SHP77 treated with DMSO at 0.1 percent for 48 hours (cell line): ENCODE measurements around the gene SP5.
"Not testable (repeated sequence)": the region's sequence is repeated elsewhere in the genome, so short reads cannot be mapped to it uniquely, and the experiment has no call there.

Experiments
- DNase-seq: peaks from one replicate; lab custom pipeline; 2025; lab: John Stamatoyannopoulos, UW

SP5 gene

DNA sequence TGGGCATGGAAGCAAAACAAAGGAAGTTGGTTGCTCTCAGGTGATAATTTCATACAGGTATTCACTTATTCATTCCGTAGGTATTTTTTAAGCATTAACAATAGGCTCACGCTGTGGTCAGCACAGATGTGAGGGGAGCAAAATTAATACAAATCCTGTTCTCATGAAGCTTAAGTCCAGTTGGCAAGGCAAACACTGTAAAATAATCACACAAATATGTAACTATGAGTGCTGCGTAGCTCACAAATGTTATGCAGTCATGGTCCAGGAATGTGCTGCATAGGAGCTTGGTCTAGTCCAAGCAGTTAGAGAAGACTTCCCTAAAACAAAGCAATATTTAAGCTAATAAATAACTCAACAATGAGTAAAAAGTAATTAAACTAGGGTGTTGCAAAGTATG lies 23.9 kb downstream of the SP5 start:
- no peak for DNase-seq

DNA sequence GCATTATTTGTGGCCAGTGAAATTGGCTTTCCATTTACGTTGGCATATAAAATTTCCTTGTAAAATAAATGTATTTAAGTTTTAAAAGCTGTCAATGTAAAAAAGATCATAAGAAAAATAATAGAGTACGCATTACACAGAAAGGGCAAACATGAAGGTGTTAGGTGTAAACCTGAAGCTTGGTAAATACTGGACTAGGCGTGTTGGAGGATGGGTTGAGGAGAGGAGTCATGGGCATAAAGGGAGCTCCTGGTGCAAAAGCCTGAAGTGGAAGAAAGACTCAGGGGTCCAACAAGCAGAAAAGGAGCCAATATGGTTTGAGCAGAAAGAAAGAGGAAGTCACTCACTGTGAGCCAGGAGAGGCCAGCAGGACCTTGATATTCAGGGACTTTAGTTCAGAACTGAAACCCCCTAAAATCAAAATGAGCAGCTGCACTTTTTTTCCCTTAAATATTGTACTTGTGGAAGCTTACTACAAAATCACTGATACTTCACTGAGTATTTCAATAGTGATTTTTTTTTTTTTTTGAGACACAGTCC lies 24.4 kb downstream of the SP5 start:
- no peak for DNase-seq

DNA sequence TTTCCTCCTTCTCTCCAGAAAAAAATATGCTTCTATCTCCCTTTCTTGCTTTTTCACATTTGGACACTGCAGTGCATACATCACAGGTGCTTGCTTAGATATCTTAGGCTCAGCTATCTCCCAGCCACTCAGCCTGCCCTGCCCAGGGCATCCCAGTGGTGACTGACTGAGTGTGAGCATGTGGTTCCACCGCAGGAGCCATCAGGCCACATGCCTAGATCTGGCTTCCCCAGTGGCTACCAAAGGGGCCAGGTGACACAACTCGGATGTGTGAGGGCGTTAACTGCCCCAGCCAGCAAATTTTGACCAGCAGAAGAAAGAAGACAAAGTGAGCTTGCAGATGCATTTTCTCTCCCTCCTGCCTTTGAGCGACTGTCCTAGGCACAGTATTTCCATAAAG lies 25.5 kb downstream of the SP5 start:
- DNase-seq, result no peak

DNA sequence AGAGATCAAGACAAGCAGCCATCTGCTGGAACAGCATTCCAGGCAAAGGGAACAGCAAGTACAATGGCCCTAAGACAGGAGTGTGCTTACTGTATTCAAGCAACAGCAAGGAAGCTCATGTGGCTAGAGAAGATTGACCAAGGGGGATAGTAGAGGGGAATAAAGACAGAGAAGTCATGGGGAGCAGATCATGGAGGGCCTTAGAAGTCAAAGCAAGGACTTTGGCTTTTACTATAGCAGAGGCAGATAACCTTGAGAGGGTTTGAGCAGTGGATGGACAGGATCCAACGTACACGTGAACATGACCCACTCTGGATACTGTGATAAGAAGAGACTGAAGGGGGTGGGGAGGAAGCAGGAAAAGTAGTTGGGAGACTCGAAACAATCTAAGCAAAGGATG lies 26.9 kb downstream of the SP5 start:
- no peak for DNase-seq

DNA sequence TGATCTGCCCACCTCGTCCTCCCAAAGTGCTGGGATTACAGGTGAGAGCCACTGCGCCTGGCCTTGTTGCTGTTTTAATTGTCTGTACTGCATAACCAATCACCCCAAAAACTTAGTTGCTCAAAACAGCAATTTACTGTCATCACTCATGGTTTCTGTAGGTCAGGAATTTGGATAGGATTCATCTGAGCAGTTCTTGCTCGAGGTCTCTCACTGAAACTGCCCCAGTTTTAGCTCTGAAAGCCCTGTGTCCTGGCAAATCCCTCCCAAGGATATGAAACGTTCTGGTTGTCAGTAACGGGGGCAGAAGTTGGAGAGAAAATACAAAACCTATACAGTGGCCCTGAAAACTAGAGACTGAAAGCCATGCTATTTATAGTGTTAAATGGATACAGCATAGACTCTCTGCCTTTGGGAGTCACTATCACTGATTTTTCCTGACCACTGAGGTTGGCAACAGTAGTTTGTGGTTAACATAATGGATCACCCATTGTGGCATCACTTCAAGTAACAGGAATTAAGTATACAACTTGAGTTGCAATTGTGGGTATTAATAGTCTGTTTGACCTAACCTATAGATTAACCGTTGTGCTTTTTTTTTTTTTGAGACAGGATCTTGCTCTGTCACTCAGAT lies 27.9 kb downstream of the SP5 start:
- no peak for DNase-seq

DNA sequence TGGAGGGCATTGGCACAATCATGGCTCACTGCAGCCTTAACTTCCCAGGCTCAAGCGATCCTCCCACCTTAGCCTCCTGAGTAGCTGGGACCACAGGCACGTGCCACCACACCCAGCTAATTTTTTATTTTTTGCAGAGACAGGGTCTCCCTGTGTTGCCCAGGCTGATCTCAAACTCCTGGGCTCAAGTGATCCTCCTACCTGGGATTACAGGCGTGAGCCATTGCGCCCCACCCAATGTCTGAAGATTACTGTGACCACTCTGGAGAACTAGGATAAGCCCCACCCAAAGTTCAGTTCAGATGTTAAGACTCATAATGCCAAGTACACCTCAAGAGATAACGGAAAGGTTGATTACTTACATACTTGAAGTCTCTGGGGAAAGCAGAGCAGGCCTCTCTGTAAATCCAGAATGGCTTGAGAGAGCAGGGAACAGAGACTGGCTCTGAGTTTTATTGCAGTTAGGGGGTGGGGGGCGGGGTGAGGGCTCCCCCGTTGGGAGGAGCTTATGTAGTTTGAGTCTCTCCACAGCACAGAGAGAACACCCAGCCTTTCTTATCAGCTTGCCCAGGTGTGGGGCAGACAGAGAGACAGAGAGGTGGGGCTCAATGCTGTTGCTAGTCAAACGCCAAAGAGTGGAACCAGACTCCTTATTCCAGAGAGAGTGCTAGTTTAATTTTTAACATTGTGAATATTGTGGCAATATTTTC lies 28.5 kb downstream of the SP5 start:
- no peak for DNase-seq

DNA sequence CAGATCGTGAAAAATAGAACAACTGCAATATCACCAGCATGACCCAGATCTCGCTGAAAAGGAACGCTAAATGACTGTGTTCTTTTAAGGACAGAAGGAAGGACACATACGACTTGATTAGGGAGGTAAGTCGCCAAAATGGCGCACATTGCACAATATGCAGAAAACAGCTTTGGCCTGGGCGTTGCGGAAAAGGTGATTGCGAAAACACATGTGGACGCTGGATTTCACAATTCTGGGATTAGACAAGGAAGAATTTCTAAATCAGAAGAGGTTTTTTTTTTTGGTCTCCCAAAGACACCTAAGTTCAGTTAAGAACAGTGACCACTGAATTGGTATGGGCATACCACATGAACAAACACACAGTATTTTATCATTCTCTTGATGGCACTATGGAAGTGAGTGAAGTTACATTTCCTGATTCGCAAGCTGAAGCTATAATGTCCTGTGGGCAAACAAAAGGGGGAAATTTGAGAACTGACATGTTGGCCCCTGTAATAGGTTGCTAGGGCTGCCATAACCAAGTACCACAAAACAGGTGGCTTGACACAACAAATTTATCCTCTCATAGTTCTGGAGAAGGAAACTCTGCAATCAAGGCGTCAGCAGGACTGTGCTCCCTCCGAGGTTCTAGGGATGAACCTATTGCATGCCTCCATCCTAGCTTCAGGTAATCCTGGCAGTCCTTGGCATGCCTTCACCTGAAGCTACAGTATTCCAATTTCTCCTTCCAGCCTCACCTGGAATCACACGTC lies 29.3 kb downstream of the SP5 start:
- DNase-seq, result no peak

DNA sequence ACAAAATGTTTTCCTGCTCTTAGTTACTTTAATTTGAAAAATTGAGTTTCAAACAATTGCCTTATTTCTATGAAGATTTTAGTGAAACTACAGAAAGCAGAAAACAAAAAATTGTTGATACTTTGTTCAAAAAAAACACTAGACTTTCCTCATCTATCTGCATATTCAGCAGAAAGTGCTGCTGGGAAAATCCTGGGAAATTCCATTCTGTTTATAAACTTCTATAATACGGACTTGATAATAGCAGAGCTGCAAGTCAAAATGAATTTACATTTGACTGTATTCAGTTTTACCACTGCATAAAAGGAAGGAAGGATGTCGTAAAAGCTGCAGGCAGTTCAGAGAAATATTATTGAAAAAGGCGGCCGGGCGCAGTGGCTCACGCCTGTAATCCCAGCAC lies 30.2 kb downstream of the SP5 start:
- DNase-seq, result no peak

DNA sequence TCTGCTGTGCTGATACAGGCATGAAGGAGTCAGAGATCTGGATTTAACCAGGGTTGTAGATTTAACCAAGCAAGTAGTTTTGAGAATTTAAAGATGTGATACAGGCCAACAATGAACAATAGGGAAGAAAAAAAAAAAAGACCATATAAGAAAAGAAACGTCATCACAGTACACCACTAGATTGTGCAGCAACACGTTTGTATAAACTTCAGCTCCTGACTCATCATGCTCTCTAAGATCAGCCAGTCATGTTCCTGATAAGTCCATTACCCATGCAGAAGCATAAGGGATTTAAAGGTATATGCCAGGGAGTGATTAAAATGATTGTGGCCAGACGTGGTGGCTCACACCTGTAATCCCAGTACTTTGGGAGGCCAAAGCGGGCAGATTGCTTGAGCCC lies 32.8 kb downstream of the SP5 start:
- DNase-seq, result no peak

DNA sequence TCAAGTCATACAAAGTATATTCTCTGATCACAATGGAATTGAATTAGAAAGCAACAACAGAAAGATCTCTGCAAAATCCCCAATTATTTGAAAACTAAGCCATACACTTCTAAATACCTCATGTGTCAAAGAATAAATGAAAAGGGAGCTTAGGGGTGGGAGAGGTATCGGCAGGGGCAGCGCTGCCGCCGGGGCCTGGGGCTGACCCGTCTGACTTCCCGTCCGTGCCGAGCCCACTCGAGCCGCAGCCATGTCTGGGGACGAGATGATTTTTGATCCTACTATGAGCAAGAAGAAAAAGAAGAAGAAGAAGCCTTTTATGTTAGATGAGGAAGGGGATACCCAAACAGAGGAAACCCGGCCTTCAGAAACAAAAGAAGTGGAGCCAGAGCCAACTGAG lies 36.4 kb downstream of the SP5 start:
- not testable (repeated sequence) for DNase-seq

DNA sequence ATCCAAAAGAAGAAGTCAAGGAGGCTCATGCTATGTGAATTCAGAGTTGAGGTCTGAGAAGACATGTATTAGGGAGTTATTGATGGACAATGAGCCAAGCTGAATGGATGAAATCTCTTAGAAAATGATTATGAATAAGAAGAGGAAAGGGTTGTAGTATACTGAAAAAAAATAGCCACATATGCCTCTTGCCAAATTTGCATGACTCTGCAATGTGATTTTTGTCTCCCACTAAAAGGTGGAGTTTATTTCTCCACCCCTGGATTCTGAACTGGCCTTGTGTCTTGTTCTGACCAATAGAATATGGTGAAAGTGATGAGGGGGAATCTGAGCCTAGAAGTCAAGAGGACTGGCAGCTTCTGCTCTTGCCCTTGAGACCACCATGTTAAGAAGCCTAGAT lies 46.4 kb downstream of the SP5 start:
- no peak for DNase-seq

DNA sequence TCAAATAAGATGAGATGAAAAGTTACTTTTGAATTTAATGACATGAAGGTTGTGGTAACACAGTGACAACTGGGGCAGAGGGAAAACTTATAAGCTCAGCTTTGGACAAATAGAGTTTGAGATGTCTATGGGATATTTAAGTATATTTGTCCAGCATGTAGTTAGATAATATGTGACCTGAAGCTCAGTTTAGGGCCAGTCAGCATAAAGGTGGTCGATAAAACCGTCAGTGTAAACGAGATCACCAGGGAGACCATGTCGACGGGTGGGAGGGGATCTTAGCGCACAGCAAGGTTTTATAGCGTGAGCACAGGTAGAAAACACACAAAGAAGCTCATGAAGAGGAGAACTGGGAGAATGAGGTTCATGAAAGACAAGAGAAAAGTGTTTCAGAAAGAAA lies 47.6 kb downstream of the SP5 start:
- DNase-seq, result no peak

DNA sequence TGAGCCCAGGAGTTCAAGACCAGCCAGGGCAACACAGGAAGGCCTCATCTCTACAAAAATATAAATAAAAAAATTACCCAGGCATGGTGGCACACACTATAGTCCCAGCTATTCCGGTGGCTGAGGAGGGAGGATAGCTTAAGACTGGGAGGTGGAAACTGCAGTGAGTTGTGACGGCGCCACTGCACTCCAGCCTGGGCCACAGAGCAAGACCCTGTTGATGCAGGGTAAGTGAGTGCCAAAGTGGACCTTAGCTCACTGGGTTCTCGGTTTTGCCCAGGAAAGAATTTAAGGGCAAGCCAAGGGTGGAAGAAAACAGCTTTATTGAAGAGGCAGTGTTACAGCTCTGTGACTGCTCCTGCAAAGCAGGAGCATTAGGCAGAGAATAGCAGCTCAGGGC lies 48.1 kb downstream of the SP5 start:
- DNase-seq, result no peak

DNA sequence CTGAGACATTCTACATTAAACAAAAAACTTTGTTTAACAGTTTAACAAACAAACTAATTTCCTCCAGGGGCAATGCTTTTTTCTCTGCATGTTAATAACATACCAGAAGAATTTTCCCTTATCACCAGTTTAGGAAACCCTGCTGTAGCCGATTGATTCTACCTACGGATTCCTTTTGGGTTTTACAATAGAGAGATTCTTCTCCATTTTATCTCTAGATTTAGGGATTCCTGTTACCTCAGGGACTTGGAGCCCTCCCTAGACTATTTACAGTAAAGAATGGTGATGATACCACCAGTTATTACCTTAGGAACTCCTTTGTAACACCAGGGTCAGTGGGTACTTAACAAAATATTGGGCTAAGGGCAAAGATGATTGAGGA lies 49.7 kb downstream of the SP5 start:
- DNase-seq, result no peak

DNA sequence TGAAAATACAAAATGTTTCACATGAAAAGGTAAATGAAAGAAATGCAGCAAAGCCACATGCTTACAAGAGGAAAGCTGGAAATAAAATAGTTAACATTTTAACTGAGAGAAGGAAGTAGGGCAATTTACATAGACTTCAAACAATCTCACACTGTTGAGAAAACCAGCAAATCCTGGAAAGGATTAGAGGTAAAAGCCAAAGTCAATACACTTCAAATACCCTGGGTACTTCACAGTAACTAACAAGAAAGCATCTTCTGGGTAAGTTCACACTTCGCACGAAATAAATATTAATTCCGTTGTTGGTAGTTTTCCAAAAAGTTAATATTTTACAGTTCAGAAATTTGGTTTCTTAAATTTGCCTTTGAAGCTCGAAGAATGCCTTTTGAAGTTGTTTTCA lies 51.6 kb downstream of the SP5 start:
- no peak for DNase-seq
